Measurements from ENCODE around the gene SLC22A9.
"Not testable (repeated sequence)": the region's sequence is repeated elsewhere in the genome, so short reads cannot be mapped to it uniquely, and the experiment has no call there.

The SLC22A9 gene

DNA sequence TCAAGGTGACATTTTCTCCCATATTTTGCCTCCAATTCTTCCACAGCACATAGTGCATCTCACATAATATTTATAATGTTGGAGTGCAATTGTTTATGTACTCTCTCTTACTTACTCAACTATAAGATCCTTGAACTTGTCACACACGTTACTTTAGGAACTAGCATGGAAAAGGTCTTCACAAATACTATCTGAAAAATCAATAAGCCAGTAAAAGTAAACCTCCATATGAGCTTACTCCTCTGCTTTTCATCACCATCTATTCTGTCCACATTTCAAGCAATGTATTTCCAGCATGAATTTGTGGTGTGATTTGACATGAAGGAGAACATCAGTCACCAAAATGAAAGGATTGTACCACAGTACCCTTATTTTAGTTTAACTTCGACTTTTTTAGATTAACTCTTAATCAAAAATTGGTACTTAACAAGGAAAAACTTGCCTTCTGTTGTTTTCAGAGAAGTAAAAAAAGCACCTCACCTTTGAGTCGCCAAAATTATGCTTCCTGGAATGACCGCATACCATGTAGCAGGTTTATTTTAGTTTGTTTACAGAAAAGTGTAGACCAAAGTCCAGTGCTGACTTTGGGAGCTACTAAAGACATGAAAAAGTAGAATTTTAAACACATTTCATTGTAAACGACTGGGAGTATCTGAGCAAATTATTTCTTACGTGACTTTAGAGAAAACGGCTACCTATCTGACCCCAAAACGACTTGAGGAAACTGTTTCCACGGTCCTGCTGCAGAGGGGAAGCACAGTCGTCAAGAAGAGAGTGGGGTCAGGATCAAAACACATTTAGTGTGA lies at the start of gene SLC22A9:
SLC22A9 (plus strand) TSS at position 621 of the 806 bp plus-strand sequence. CDS start 272 bp downstream, outside the sequence.
- no peak for DNase-seq

GRCh38 chr11:63321723-63322122 lies 47.9 kb upstream of the SLC22A9 start:
- no peak for DNase-seq

DNA sequence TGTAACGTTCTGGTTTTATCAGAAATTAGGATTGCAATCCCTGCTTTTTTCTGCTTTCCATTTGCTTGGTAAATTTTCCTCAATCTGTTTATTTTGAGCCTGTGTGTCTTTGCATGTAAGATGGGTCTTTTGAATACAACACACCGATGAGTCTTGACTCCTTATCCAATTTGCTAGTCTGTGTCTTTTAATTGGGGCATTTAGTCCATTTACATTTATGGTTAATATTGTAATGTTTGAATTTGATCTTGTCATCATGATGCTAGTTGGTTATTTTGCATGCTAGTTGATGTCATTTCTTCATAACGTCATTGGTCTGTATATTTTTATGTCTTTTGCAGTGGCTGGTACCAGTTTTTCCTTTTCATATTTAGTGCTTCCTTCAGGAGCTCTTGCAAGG lies 34.5 kb upstream of the SLC22A9 start:
- DNase-seq: not testable (repeated sequence)

DNA sequence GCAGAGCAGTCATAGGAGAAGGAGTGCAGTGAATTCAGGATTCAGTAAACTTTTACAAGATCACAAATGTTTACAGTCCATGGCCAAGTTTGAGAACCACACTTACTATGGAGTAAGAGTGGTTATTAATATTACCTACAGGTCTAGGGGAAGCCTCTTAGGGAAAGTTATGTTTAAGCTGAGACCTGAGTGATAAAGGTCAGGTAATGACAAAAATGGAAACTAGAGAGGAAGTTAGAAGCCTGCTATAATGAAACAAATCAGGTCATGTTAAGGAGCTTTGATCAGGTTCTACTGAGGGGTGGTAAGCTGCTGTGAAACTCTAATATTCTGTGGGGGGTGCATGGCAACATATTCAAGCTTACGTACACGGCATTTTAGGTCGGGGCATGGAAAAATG lies 32.5 kb upstream of the SLC22A9 start:
- DNase-seq: no peak

- DNase-seq: no peak
Observed at GRCh38 chr11:63343130-63343529, 26.5 kb upstream of the SLC22A9 start.

DNA sequence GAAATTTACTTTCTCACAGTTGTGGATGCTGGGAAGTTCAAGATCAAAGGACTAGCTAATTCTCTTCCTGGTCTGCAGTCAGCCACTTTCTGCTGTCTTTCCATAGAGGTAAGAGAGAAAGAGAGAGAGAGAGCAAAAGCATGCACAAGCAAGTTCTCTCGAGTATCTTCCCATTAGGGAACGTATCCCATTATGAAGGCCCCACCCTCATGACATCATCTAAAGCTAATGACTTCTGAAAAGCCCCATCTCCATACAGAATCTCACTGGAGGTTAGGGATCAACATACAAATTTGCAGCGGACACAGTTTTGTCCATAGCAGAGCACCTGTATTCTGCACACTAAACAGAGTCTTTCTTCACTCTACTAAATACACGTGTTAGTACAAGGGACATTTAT lies 17.4 kb upstream of the SLC22A9 start:
- DNase-seq: no peak

DNA sequence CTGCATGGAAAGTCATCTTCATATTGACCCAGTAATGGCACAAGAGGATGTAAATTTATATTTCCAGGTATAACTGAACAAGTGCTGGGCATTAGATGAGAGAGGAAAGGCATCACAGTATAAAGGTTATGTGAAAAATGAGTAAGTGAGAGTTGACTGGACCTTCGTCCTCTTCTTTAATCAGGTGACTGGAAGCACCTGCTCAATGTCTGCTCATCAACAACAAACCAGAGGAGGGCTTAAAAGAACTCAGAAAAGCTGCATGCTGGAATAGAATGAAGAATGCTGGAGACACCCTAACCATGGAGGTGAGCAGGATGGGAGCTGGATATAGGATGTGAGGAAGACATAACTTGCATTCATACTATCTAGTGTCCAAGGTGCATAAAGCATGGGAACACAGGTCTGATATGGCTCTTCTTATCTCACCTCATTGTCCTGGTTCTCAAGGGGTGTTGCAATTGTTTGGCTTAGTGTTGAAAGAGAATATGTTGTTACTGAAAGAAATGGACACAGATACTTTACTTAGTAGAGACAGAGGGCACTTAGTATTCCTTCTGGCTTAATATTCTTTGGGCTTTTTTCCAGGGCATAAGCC lies 7.3 kb upstream of the SLC22A9 start:
- no peak for DNase-seq

DNA sequence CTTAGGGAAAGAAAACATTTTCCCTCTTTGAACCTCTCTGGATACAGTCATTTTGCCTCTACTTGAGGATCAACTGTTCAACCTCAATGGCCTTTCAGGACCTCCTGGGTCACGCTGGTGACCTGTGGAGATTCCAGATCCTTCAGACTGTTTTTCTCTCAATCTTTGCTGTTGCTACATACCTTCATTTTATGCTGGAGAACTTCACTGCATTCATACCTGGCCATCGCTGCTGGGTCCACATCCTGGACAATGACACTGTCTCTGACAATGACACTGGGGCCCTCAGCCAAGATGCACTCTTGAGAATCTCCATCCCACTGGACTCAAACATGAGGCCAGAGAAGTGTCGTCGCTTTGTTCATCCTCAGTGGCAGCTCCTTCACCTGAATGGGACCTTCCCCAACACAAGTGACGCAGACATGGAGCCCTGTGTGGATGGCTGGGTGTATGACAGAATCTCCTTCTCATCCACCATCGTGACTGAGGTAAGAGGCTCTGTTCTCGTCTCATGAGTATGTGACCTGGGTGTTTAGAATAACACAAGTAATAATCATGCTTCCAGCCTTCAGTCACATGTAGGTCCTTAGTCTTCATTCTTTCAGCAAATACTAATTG lies 495 bp downstream of the SLC22A9 start:
- DNase-seq: no peak

DNA sequence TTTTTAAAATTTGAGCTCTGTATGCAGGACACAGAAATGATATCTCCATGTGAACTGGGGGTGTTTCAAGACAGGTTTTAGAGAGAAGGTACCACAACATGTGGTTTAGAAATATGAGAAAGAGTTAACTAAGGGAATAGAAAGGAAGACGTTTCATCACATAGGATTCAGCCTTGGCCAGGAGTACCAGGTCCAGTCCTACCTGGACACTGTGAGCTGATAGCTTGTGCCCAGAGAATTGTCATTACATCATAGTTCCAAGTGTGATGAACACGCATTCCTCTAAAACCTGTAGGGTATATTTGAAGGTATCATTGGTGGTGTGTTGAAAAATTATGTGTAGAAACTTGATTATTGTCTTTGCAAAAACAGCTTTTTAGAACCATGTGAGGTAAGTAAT lies 1.8 kb downstream of the SLC22A9 start:
- DNase-seq: no peak

DNA sequence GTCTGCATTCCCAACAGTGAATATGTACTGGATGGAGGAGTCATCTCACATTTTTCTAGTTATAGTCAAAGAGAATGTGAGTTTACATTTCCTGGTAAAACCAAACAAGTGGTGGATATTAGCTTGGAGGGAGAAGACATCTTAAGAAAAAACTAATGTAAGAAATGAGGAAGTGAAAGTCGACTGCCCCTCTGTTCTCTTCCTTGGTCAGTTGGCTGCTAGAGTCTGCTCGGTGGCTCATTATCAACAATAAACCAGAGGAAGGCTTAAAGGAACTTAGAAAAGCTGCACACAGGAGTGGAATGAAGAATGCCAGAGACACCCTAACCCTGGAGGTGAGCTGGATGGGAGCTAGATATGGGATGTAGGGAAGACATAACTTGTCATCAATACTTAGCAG lies 5.8 kb downstream of the SLC22A9 start:
- no peak for DNase-seq

- no peak for DNase-seq
Observed at GRCh38 chr11:63380130-63380529, 10.5 kb downstream of the SLC22A9 start.

DNA sequence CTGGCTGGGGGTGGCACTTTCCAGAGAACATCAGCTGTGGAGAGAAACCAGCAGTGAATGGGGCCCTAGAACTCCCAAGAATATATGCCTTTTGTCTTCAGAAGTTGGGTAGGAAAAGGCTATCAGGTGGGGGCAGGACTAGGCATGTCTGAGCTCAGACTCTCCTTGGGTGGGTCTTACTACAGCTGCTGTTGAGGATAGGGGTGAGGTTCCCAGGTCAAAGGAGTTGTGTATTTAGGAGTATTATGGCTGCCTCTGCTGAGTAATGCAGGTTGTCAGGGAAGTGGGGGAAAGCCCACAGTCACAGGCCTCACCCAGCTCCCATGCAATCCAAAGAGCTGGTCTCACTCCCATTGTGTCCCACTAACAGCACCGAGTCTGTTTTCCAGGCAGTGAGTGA lies 26.1 kb downstream of the SLC22A9 start:
- no peak for DNase-seq

DNA sequence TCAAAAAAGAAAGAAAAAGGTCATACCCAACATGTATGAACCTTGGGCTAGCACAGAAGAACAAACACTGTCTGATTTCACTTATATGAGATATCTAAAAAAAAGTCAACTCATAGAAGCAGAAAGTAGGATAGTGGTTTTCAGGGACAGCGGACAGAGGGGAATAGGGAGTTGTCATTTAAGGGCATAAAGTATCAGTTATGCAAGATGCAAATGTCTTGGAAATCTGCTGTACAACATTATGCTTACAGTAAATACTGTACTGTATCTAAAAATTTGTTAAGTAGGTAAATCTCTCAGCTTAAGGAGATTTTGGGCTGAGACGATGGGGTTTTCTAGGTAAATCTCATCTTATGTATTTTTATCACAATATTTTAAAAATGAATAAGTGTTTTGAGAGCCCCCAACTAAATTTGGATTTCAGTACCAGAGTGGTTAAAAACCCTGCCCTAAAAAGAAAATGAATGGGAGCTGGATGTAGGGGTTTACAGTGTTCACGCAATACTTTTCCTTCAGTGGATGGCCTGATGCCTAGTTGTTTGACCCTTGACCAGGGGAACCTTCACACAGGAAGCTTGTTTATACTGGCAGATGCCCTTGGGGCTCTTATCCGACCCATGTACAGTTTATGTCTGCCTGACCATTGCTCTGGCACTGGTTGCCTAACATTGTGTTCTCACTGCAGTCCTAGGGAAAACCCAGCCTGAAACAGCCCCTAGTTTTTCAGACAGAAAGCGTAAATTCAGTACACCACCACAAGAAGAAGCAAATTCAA lies 34.8 kb downstream of the SLC22A9 start:
- DNase-seq: no peak

DNA sequence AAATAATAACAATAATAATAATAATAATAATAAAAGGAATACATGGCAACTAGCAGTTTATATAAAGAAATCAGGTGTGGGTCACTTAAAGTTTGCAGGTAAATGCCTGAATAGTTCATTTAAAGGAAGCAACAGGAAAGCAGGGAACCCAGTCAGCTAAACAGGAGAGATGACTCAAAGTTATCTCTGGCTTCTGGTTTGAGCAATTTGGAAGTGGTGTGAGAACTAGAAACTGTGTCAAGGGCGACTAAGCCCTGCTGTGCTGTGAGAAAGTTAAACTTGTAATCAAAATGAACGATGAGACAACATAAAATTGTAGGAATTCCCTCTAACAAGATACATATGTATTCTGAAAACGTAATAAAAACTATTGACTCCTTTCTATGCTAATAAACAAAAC lies 35.5 kb downstream of the SLC22A9 start:
- DNase-seq: no peak

- DNase-seq: no peak
Observed at GRCh38 chr11:63406458-63406857, 36.9 kb downstream of the SLC22A9 start.

DNA sequence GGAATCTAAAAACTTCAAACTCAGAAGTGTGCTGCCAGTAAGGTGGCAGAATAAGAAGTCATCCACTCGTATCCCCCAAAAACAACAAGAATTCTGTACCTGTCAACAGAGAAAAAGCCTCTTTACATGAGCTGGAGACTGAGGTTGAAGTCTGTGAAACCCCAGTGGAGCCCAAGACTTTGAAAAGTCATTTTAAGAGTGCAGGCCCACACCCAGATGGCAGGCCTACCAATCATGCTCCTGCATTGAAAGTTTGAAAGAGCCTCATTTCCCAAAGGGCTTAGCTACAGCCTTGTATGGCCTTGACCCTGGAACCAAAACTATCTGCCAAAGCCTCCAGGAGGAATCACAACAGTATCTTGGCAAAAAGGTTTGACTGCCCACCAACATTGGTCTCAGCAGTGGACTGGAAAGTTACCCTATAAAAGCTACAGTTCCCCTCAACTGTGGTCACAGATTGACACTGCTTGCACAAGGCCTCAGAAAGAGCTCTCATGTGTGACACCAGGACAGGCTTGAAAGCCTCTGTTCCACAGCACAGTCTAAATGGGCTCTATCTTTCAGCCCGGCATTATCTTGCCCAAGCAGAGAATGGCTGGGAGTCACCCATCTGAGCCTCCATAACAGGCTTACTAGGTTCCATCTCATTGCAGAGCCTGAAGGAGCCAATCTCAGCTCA lies 47.7 kb downstream of the SLC22A9 start:
- DNase-seq: no peak

DNA sequence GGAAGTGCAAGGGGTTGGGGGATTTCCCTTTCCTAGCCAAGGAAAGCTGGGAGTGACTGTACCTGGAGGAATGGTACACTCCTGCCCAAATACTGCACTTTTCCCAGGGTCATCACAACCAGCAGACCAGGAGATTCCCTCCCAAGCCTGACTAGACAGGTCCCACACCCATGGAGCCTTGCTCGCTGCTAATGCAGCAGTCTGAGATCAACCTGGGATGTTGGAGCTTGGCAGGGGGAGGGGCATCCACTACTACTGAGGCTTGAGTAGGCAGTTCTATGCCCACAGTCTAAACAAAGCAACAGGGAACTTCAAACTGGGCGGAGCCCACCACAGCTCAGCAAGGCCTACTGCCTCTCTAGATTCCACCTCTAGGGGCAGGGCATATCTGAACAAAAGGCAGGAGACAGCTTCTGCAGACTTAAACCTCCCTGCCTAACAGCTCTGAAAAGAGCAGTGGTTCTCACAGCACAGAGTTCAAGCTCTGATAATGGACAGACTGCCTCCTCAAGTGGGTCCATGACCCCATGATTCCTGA lies 58.5 kb downstream of the SLC22A9 start:
- no peak for DNase-seq

- not testable (repeated sequence) for DNase-seq
Observed at GRCh38 chr11:63430731-63431130, 61.1 kb downstream of the SLC22A9 start.

GRCh38 chr11:63435351-63435750 lies 65.8 kb downstream of the SLC22A9 start:
- DNase-seq: not testable (repeated sequence)

DNA sequence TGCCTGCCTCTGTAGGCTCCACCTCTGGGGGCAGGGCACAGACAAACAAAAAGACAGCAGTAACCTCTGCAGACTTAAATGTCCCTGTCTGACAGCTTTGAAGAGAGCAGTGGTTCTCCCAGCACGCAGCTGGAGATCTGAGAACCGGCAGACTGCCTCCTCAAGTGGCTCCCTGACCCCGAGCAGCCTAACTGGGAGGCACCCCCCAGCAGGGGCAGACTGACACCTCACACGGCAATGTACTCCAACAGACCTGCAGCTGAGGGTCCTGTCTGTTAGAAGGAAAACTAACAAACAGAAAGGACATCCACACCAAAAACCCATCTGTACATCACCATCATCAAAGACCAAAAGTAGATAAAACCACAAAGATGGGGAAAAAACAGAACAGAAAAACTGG lies 66.2 kb downstream of the SLC22A9 start:
- DNase-seq: not testable (repeated sequence)

DNA sequence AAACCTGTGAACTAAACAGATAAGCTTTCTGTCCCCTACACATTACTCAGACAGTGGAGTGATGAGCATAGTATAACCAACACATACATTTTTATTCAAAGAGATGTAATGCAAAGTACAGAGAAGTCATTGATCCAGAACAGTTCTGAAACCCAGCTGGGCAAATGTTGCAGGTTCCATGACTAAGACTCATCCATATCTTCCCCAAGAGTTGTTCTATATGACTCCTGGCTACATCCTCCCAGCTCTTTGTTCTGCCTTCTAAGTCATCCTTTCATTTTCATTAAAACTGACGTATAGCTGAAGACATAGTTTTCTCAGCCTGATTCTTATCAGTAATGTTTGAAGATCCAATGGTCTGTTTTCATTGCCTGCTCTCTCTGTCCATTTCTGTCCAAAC lies 74.1 kb downstream of the SLC22A9 start:
- DNase-seq: peak in 1 of 2 experiments; percentile 11

GRCh38 chr11:63444160-63444559 lies 74.6 kb downstream of the SLC22A9 start:
- no peak for DNase-seq

Data from activated CD4-positive, alpha-beta T cell treated with anti-CD3 and anti-CD28 coated beads, Interleukin-2, amount 50 U/mL, for 48 hours (primary cell).